Neuronal stem cell (in vitro differentiated cells): ENCODE results near the gene YWHAH. TPM values are rescaled to one million over a fixed set of nuclear protein-coding genes. Genes with fewer than 3 reads are reported as not detected.

Experiments
- DNase-seq: peaks from one replicate; pipeline ENCODE4 v3.0.0-alpha.2; 2013; ENCODE audit warnings: low spot score
- H2AFZ ChIP-seq: one replicate; pipeline ENCODE4 v1.6.1; 2013; ENCODE audit warnings: mild to moderate bottlenecking, low read length, inconsistent platforms
- H2AK5ac ChIP-seq: 2 replicates; pipeline ENCODE4 v1.6.1; 2013; ENCODE audit warnings: low read depth, mild to moderate bottlenecking, inconsistent platforms, low read length, moderate library complexity, mixed read lengths
- H2BK120ac ChIP-seq: 2 replicates; pipeline ENCODE4 v1.6.1; 2013; ENCODE audit warnings: low read depth, mild to moderate bottlenecking, inconsistent platforms, low read length, moderate library complexity, mixed read lengths
- H2BK12ac ChIP-seq: one replicate; pipeline ENCODE4 v1.6.1; 2013; ENCODE audit warnings: low read length, inconsistent platforms
- H2BK15ac ChIP-seq: 2 replicates; pipeline ENCODE4 v1.6.1; 2013; ENCODE audit warnings: mild to moderate bottlenecking, low read length, inconsistent platforms, mixed read lengths
- H2BK5ac ChIP-seq: one replicate; pipeline ENCODE4 v1.6.1; 2013; ENCODE audit warnings: inconsistent platforms, mild to moderate bottlenecking, low read length, moderate library complexity
- H3K14ac ChIP-seq: one replicate; pipeline ENCODE4 v1.6.1; 2013; ENCODE audit warnings: low read length, inconsistent platforms
- H3K18ac ChIP-seq: 2 replicates; pipeline ENCODE4 v1.6.1; 2013; ENCODE audit warnings: low read length, inconsistent platforms
- H3K23ac ChIP-seq: 2 replicates; pipeline ENCODE4 v1.6.1; 2013; ENCODE audit warnings: low read depth, mild to moderate bottlenecking, mixed read lengths, low read length, inconsistent platforms; ENCODE audit not compliant: poor library complexity
- H3K27ac ChIP-seq: replicated peaks from 3 replicates; pipeline ENCODE4 v1.5.1; 2013; ENCODE audit warnings: low read length, inconsistent platforms
- H3K27me3 ChIP-seq, 3 experiments: 2 replicates each; pipeline ENCODE4 v1.6.1; 2013; ENCODE audit warnings: low read length in 3 of 3, mild to moderate bottlenecking in 2 of 3, inconsistent platforms in 1 of 3, low read depth in 1 of 3, mixed read lengths in 1 of 3, moderate library complexity in 1 of 3; ENCODE audit not compliant: control insufficient read depth in 3 of 3, insufficient read depth in 3 of 3
- H3K36me3 ChIP-seq, 2 donors: replicated peaks in 1 of 2; 2 replicates each; pipeline ENCODE4 v1.6.1; 2013; ENCODE audit warnings: low read length in 2 of 2; ENCODE audit not compliant: control insufficient read depth in 2 of 2, insufficient read depth in 2 of 2
- H3K4ac ChIP-seq: 2 replicates; pipeline ENCODE4 v1.6.1; 2013; ENCODE audit warnings: inconsistent platforms, mild to moderate bottlenecking, low read length, moderate library complexity
- H3K4me1 ChIP-seq, 2 donors: 1 replicate in 1 of 2; 2 replicates in 1 of 2; pipeline ENCODE4 v1.6.1; 2013; ENCODE audit warnings: low read length in 2 of 2, low read depth in 1 of 2; ENCODE audit not compliant: control insufficient read depth in 2 of 2, insufficient read depth in 1 of 2
- H3K4me2 ChIP-seq: one replicate; pipeline ENCODE4 v1.6.1; 2013; ENCODE audit warnings: mild to moderate bottlenecking, low read length, inconsistent platforms; ENCODE audit not compliant: insufficient read depth, poor library complexity, severe bottlenecking
- H3K4me3 ChIP-seq, 2 donors: 2 replicates each; pipeline ENCODE4 v1.5.1; 2013; ENCODE audit warnings: low read length in 2 of 2, mild to moderate bottlenecking in 2 of 2, inconsistent platforms in 1 of 2, moderate library complexity in 1 of 2
- H3K79me1 ChIP-seq: one replicate; pipeline ENCODE4 v1.6.1; 2013; ENCODE audit warnings: low read depth, mild to moderate bottlenecking, inconsistent platforms, low read length, moderate library complexity
- H3K9ac ChIP-seq: one replicate; pipeline ENCODE4 v1.6.1; 2013; ENCODE audit warnings: mild to moderate bottlenecking, low read depth, low read length, inconsistent platforms; ENCODE audit not compliant: poor library complexity
- H3K9me3 ChIP-seq, 2 donors: replicated peaks in 1 of 2; 2 replicates each; pipeline versions ENCODE3 to v1.6.1; 2013; ENCODE audit warnings: low read length in 2 of 2, mild to moderate bottlenecking in 2 of 2, inconsistent platforms in 1 of 2, low read depth in 1 of 2, mixed read lengths in 1 of 2, moderate library complexity in 1 of 2; ENCODE audit not compliant: control insufficient read depth in 2 of 2, insufficient read depth in 1 of 2
- H4K8ac ChIP-seq: one replicate; pipeline ENCODE4 v1.6.1; 2013; ENCODE audit warnings: low read depth, mild to moderate bottlenecking, inconsistent platforms, low read length, moderate library complexity
- H4K91ac ChIP-seq: one replicate; pipeline ENCODE4 v1.6.1; 2013; ENCODE audit warnings: low read length, low read depth, mild to moderate bottlenecking, inconsistent platforms; ENCODE audit not compliant: poor library complexity
- WGBS, 2 donors: extraction: QIAGEN DNeasy Blood & Tissue Kit; methylation state at CpG; one replicate each; pipeline ENCODE4 v1.1.7; 2013; ENCODE audit warnings: missing lambda C conversion rate in 2 of 2, mixed read lengths in 1 of 2; ENCODE audit not compliant: insufficient read length in 2 of 2, insufficient replicate concordance in 1 of 2; ENCODE audit errors: extremely low coverage in 2 of 2; 5-methylcytosine and 5-hydroxymethylcytosine counted together
- small RNA-seq: library from polyadenylated mRNA; stranded (forward); fragments of <200 nt; extraction: miRNeasy Mini kit (QIAGEN cat#:217004); gene quantifications from one replicate; pipeline ENCODE3, GENCODE V24; 2013; ENCODE audit not compliant: insufficient read depth

Gene YWHAH

GRCh38 chr22:31998784-31999385, 54.5 kb downstream of the YWHAH start:
- H4K8ac ChIP-seq: no peak overlapping the region
- H3K4me2 ChIP-seq: no peak overlapping the region
- no peak overlapping the region for H3K23ac ChIP-seq
- H3K79me1 ChIP-seq: no peaks in the 10 kb centered on the region
- DNase-seq: no peak
- H2BK120ac ChIP-seq: no peak overlapping the region
- no peak overlapping the region for H3K14ac ChIP-seq
- no peak overlapping the region for H3K18ac ChIP-seq
- no peak overlapping the region for H2BK5ac ChIP-seq
- 100% methylated on average over 1 of the region's 3 CpGs; no CpG with 5 or more reads in 1 of the 2 donors for WGBS, 2 donors
- H3K36me3 ChIP-seq: no peaks in the 10 kb centered on the region
- no peaks in the 10 kb centered on the region for H3K9me3 ChIP-seq
- H2BK15ac ChIP-seq: no peak overlapping the region
- no peak overlapping the region for H3K4ac ChIP-seq
- no peak overlapping the region for H4K91ac ChIP-seq
- no peaks in the 10 kb centered on the region for H3K4me1 ChIP-seq
- no peaks in the 10 kb centered on the region for H3K27me3 ChIP-seq
- H3K27ac ChIP-seq: no peak overlapping the region
- H2BK12ac ChIP-seq: no peak overlapping the region
- H2AK5ac ChIP-seq: no peak overlapping the region
- no peak overlapping the region for H3K4me3 ChIP-seq
- no peak overlapping the region for H2AFZ ChIP-seq
- H3K9ac ChIP-seq: no peak overlapping the region

GRCh38 chr22:32000181-32000580, 55.8 kb downstream of the YWHAH start:
- Histone ChIP-seq H3K23ac (no peak overlapping the region), H2BK120ac (no peak overlapping the region), H3K4me3 (no peak overlapping the region), H3K4me2 (no peak overlapping the region), H2BK15ac (no peak overlapping the region), H4K8ac (no peak overlapping the region), H2BK5ac (no peak overlapping the region), H3K4me1 (no peaks in the 10 kb centered on the region), H2BK12ac (no peak overlapping the region), H2AK5ac (no peak overlapping the region), H2AFZ (no peak overlapping the region), H3K36me3 (no peaks in the 10 kb centered on the region), H3K4ac (no peak overlapping the region), H3K14ac (no peak overlapping the region), H4K91ac (no peak overlapping the region), H3K79me1 (no peaks in the 10 kb centered on the region), H3K9ac (no peak overlapping the region), H3K18ac (no peak overlapping the region), H3K9me3 (no peaks in the 10 kb centered on the region), H3K27ac (no peak overlapping the region), H3K27me3 (no peaks in the 10 kb centered on the region)
- DNase-seq: no peak
- no CpG with 5 or more reads among the region's 1 CpG for WGBS, 2 donors

- H2AFZ ChIP-seq: no peak overlapping the region
These were observed 61.1 kb downstream of the YWHAH start for GRCh38 chr22:32005453-32005852.

More at GRCh38 chr22:32005453-32005852, 61.1 kb downstream of the YWHAH start:
- Histone ChIP-seq H2BK12ac (no peak overlapping the region), H3K9ac (no peak overlapping the region), H3K4me3 (no peak overlapping the region), H4K91ac (no peak overlapping the region), H3K23ac (no peak overlapping the region), H3K79me1 (no peaks in the 10 kb centered on the region), H2AK5ac (no peak overlapping the region), H4K8ac (no peak overlapping the region), H3K4me2 (no peak overlapping the region), H3K36me3 (no peaks in the 10 kb centered on the region), H3K18ac (no peak overlapping the region), H2BK5ac (no peak overlapping the region), H3K9me3 (peaks cover 0 to 2% of the 10 kb centered on the region in 2 donors), H3K4ac (no peak overlapping the region), H2BK15ac (no peak overlapping the region), H3K27me3 (peaks cover 0 to 3% (median 0%) of the 10 kb centered on the region in 3 experiments), H3K27ac (no peak overlapping the region), H3K4me1 (no peaks in the 10 kb centered on the region), H3K14ac (no peak overlapping the region), H2BK120ac (no peak overlapping the region)
- DNase-seq: no peak
- WGBS, 2 donors: no CpG with 5 or more reads among the region's 1 CpG

Small RNAs within 50 kb of the gene (small RNA-seq; reads per million reads assigned to genes)
- not detected for gene RN7SL305P
